Measurements from ENCODE around the gene TRAF7.

The TRAF7 gene

GRCh38 chr16:2180962-2181923 is 25.7 kb downstream of the TRAF7 start:
- no peak for DNase-seq (ENCODE audit: low read depth in 2 of 2)

GRCh38 chr16:2181952-2182351 is 26.4 kb downstream of the TRAF7 start:
- no peak for DNase-seq (ENCODE audit: low read depth in 2 of 2)

GRCh38 chr16:2183671-2184070 is 28.1 kb downstream of the TRAF7 start:
- no peak for DNase-seq (ENCODE audit: low read depth in 2 of 2)

GRCh38 chr16:2184346-2184745 is 28.8 kb downstream of the TRAF7 start:
- DNase-seq (ENCODE audit: low read depth in 2 of 2): no peak

GRCh38 chr16:2184962-2185361 is 29.4 kb downstream of the TRAF7 start:
- DNase-seq (ENCODE audit: low read depth in 2 of 2): no peak

- DNase-seq (ENCODE audit: low read depth in 2 of 2): no peak
Observed at GRCh38 chr16:2186064-2186463, 30.5 kb downstream of the TRAF7 start.

- no peak for DNase-seq (ENCODE audit: low read depth in 2 of 2)
Observed at GRCh38 chr16:2186505-2186904, 30.9 kb downstream of the TRAF7 start.

GRCh38 chr16:2187212-2187611 is 31.6 kb downstream of the TRAF7 start:
- no peak for DNase-seq (ENCODE audit: low read depth in 2 of 2)

GRCh38 chr16:2188395-2188794 is 32.8 kb downstream of the TRAF7 start:
- no peak for DNase-seq (ENCODE audit: low read depth in 2 of 2)

- DNase-seq (ENCODE audit: low read depth in 2 of 2): no peak
Observed at GRCh38 chr16:2189252-2189893, 33.8 kb downstream of the TRAF7 start.

GRCh38 chr16:2190002-2190658 is 34.5 kb downstream of the TRAF7 start:
- DNase-seq (ENCODE audit: low read depth in 2 of 2): no peak

- no peak for DNase-seq (ENCODE audit: low read depth in 2 of 2)
Observed at GRCh38 chr16:2190659-2191445, 35.3 kb downstream of the TRAF7 start.

- no peak for DNase-seq (ENCODE audit: low read depth in 2 of 2)
Observed at GRCh38 chr16:2191446-2191706, 35.8 kb downstream of the TRAF7 start.

GRCh38 chr16:2194166-2194834 is 38.7 kb downstream of the TRAF7 start:
- no peak for DNase-seq (ENCODE audit: low read depth in 2 of 2)

- DNase-seq (ENCODE audit: low read depth in 2 of 2): no peak
Observed at GRCh38 chr16:2194852-2195321, 39.3 kb downstream of the TRAF7 start.

- DNase-seq (ENCODE audit: low read depth in 2 of 2): no peak
Observed at GRCh38 chr16:2195322-2196161, 40.0 kb downstream of the TRAF7 start.

- DNase-seq (ENCODE audit: low read depth in 2 of 2): no peak
Observed at GRCh38 chr16:2196162-2196980, 40.8 kb downstream of the TRAF7 start, which contains the start of gene CASKIN1. Gene CASKIN1, minus strand, starts transcription at chr16:2196605. Its CDS starts 173 bp downstream, at chr16:2196432.

GRCh38 chr16:2196981-2197511 is 41.5 kb downstream of the TRAF7 start:
- DNase-seq (ENCODE audit: low read depth in 2 of 2): no peak

- no peak for DNase-seq (ENCODE audit: low read depth in 2 of 2)
Observed at GRCh38 chr16:2197765-2198164, 42.2 kb downstream of the TRAF7 start.
